Measurements from ENCODE around the gene CYTL1. TPM values are rescaled to one million over a fixed set of nuclear protein-coding genes. Genes with fewer than 3 reads are reported as not detected.

CYTL1 gene
- total and polyA plus RNA-seq, 2 of the 13 experiments (the other 11 are each of a cell fraction or from before 2014, with no cell fraction given) = not detected

- Histone ChIP-seq H3K27ac (ENCODE audit: extremely low read length, insufficient read depth, low read length) (no peak overlapping the region), H4K20me1 (ENCODE audit: insufficient read depth, low read length) (no peaks in the 10 kb centered on the region), H3K9ac (ENCODE audit: insufficient read depth, low read depth, low read length) (no peak overlapping the region), H3K79me2 (ENCODE audit: insufficient read depth, low read length) (no peaks in the 10 kb centered on the region), H3K4me2 (ENCODE audit: low read depth, low read length) (no peak overlapping the region), H3K9me3 (ENCODE audit: low read length) (no peaks in the 10 kb centered on the region), H3K4me3 (replicated peaks in 1 of 3; ENCODE audit: insufficient read depth in 1 of 3, low read depth in 2 of 3, low read length in 3 of 3) (no peak overlapping the region), H3K4me1 (ENCODE audit: insufficient read depth, low read length) (no peaks in the 10 kb centered on the region), H2AFZ (ENCODE audit: low read length) (no peak overlapping the region), H3K27me3 (ENCODE audit: control insufficient read depth in 1 of 2, insufficient read depth in 2 of 2, low read length in 2 of 2) (peaks cover 0 to 4% of the 10 kb centered on the region in 2 experiments; a peak in 2 of 5 replicates), H3K36me3 (replicated peaks in 1 of 2; ENCODE audit: control insufficient read depth in 1 of 2, insufficient read depth in 2 of 2, low read length in 2 of 2) (no peaks in the 10 kb centered on the region)
- intact Hi-C loops (cut with micrococcal nuclease; ENCODE audit: unreplicated experiment) = no loop called here
- DNase-seq (ENCODE audit: low spot score) = no peak
- no TSS peak for BruUV-seq (replicated peaks)
- ATAC-seq = no peak
- ChIA-PET CTCF (ENCODE audit: low intra/inter-chr PET ratio, low total read pairs) (no interaction called here), POLR2A (no interaction called here)
- WGBS (ENCODE audit: low lambda C conversion rate) = 27% methylated on average over 9 of the region's 9 CpGs
- no peak for TF ChIP-seq NCOR1 (IDR thresholded peaks at IDR 0.05; ENCODE audit: borderline replicate concordance, low read length)
- TF ChIP-seq KDM4B (CRISPR knock-in tag; IDR thresholded peaks at IDR 0.05) = no peak
- TF ChIP-seq SKI (IDR thresholded peaks at IDR 0.05; ENCODE audit: partially characterized antibody) = no peak
- no peak for TF ChIP-seq ZNF207 (IDR thresholded peaks at IDR 0.05; ENCODE audit: borderline replicate concordance)
- no peak for TF ChIP-seq TIGD3 (CRISPR knock-in tag; IDR thresholded peaks at IDR 0.05; ENCODE audit: borderline replicate concordance)
- no peak for FAIRE-seq
- in situ Hi-C loops (cut with HindIII; ENCODE audit: extremely low pct_ligation_motif_present, low pct_unique_long_range_greater_than_20kb) = no loop called here
Measured at GRCh38 chr4:5040856-5041620, 21.8 kb upstream of the CYTL1 start.

GRCh38 chr4:5039800-5040199 lies 20.5 kb upstream of the CYTL1 start:
- Histone ChIP-seq H3K4me3 (replicated peaks in 1 of 3; ENCODE audit: insufficient read depth in 1 of 3, low read depth in 2 of 3, low read length in 3 of 3) (no peak overlapping the region), H3K79me2 (ENCODE audit: insufficient read depth, low read length) (no peaks in the 10 kb centered on the region), H2AFZ (ENCODE audit: low read length) (no peak overlapping the region), H3K9me3 (ENCODE audit: low read length) (no peaks in the 10 kb centered on the region), H3K36me3 (replicated peaks in 1 of 2; ENCODE audit: control insufficient read depth in 1 of 2, insufficient read depth in 2 of 2, low read length in 2 of 2) (no peaks in the 10 kb centered on the region), H3K27ac (ENCODE audit: extremely low read length, insufficient read depth, low read length) (no peak overlapping the region), H4K20me1 (ENCODE audit: insufficient read depth, low read length) (no peaks in the 10 kb centered on the region), H3K4me1 (ENCODE audit: insufficient read depth, low read length) (no peaks in the 10 kb centered on the region), H3K4me2 (ENCODE audit: low read depth, low read length) (no peak overlapping the region), H3K9ac (ENCODE audit: insufficient read depth, low read depth, low read length) (no peak overlapping the region), H3K27me3 (ENCODE audit: control insufficient read depth in 1 of 2, insufficient read depth in 2 of 2, low read length in 2 of 2) (peaks cover 0 to 4% of the 10 kb centered on the region in 2 experiments; a peak in 2 of 5 replicates)
- CTCF ChIA-PET (ENCODE audit: low intra/inter-chr PET ratio, low total read pairs) = no interaction called here
- intact Hi-C loops (cut with micrococcal nuclease; ENCODE audit: unreplicated experiment) (no loop called here), in situ Hi-C loops (cut with HindIII; ENCODE audit: extremely low pct_ligation_motif_present, low pct_unique_long_range_greater_than_20kb) (no loop called here)
- DNase-seq (ENCODE audit: low spot score) (no peak), FAIRE-seq (no peak), ATAC-seq (no peak)
- WGBS (ENCODE audit: low lambda C conversion rate) = 35% methylated on average over 7 of the region's 7 CpGs
- POLR2A ChIA-PET = no interaction called here
- no TSS peak for BruUV-seq (replicated peaks)
- TF ChIP-seq RFX1 (IDR thresholded peaks at IDR 0.05) (no peak), TCF7 (IDR thresholded peaks at IDR 0.05; ENCODE audit: low read depth) (no peak), ATF7-NPFF (CRISPR knock-in tag; IDR thresholded peaks at IDR 0.05; ENCODE audit: low read depth) (no peak), ZNF451 (CRISPR knock-in tag; IDR thresholded peaks at IDR 0.05) (no peak), ZFP36L1 (CRISPR knock-in tag; IDR thresholded peaks at IDR 0.05) (no peak)
